Right lobe of liver (tissue), 6 donors: ENCODE measurements around the gene RIPK3. TPM values are rescaled to one million over a fixed set of nuclear protein-coding genes. Genes with fewer than 3 reads are reported as not detected.

ENCODE experiments used
- ATAC-seq, 4 donors: fragments of 200-7000 bp; cut with Tn5 transposase; one replicate each; pipeline ENCODE4 v1.9.1; 2020; ENCODE audit warnings: mild to moderate bottlenecking in 4 of 4, moderate library complexity in 4 of 4
- DNase-seq, 3 donors: peaks; one replicate each; pipeline ENCODE4 v3.0.0-alpha.2; 2020
- H3K27ac ChIP-seq, 3 donors: fragments of 200-600 bp; one replicate each; pipeline ENCODE4 v1.8.0; 2022
- H3K27me3 ChIP-seq, 2 donors: fragments of 200-600 bp; one replicate each; pipeline ENCODE4 v1.8.0; 2022
- H3K36me3 ChIP-seq, 4 donors: fragments of 200-600 bp; sonication (generic) in 1 of 4; one replicate each; pipeline versions ENCODE4 v1.5.1 to v1.8.0; 2017 to 2022; ENCODE audit warnings: control low read depth in 1 of 4
- H3K4me1 ChIP-seq, 4 donors: fragments of 200-600 bp; sonication (generic) in 1 of 4; one replicate each; pipeline versions ENCODE4 v1.5.1 to v1.8.0; 2017 to 2022; ENCODE audit warnings: control low read depth in 1 of 4
- H3K4me3 ChIP-seq, 3 donors: fragments of 200-600 bp; one replicate each; pipeline ENCODE4 v1.8.0; 2022
- H3K9me3 ChIP-seq, 4 donors: fragments of 200-600 bp; sonication (generic) in 1 of 4; one replicate each; pipeline versions ENCODE4 v1.5.1 to v1.8.0; 2017 to 2022; ENCODE audit warnings: control low read depth in 1 of 4
- CTCF ChIP-seq, 4 donors: fragments of 200-600 bp in 3 of 4; fragments of 450-650 bp in 1 of 4; IDR thresholded peaks; one replicate each; pipeline versions ENCODE4 v1.5.1 to v1.8.0; 2016 to 2022; ENCODE audit warnings: antibody characterized with exemption in 4 of 4, mild to moderate bottlenecking in 2 of 4
- POLR2A ChIP-seq: fragments of 450-650 bp; IDR thresholded peaks from one replicate; pipeline ENCODE4 v1.6.1; 2017; ENCODE audit warnings: antibody characterized with exemption, mild to moderate bottlenecking
- WGBS: methylation state at CpG from one replicate; pipeline ENCODE4 v1.1.6; 2018; ENCODE audit warnings: low coverage, low lambda C conversion rate; ENCODE audit not compliant: insufficient coverage; ENCODE audit errors: missing lambda C conversion rate; 5-methylcytosine and 5-hydroxymethylcytosine counted together
- intact Hi-C, 2 donors: fragments of 100-400 bp; cut with DNase I; formaldehyde crosslinking; loops; one replicate each; pipeline versions ENCODE4 v1.11.2 to v1.14.1; 2022
- total RNA-seq, 6 experiments: library from RNA; depleted of rRNA in 2 of 6; stranded (reverse); fragments of >200 nt in 2 of 6; fragmentation: NEBNext Ultra II Directional in 3 of 6; extraction: Animal tissue kit (Norgen Biotek cat#: 25700) in 3 of 6; gene quantifications; one replicate each; pipeline versions ENCODE4 v1.1.0 to v1.2.4, GENCODE V29; 2016 to 2023
- donor health status: DM: no; HTN: yes; CAD: no.
- donor health status: DM: no; HTN: no; CAD: no.
- donor health status: DM: no; HTN: no; CAD: no.
- donor health status: DM: no; HTN: yes; CAD: no.
- donor health status: DM: no; HTN: yes; CAD: no.

RIPK3 gene
- total RNA-seq, 6 experiments from 2014 or later, result 0.70 to 1.6 (median 0.90) TPM

- DNase-seq (no peak), ATAC-seq (no peak)
- no peak for TF ChIP-seq CTCF (IDR thresholded peaks at IDR 0.05)
- intact Hi-C loops, result no loop called here
- Histone ChIP-seq H3K27ac (no peak overlapping the region), H3K9me3 (no peaks in the 10 kb centered on the region), H3K36me3 (no peaks in the 10 kb centered on the region), H3K27me3 (no peaks in the 10 kb centered on the region), H3K4me3 (no peak overlapping the region), H3K4me1 (no peaks in the 10 kb centered on the region)
- WGBS, result 40% methylated on average over 1 of the region's 3 CpGs
Observed at GRCh38 chr14:24323341-24323740, 16.4 kb downstream of the RIPK3 start.

DNA sequence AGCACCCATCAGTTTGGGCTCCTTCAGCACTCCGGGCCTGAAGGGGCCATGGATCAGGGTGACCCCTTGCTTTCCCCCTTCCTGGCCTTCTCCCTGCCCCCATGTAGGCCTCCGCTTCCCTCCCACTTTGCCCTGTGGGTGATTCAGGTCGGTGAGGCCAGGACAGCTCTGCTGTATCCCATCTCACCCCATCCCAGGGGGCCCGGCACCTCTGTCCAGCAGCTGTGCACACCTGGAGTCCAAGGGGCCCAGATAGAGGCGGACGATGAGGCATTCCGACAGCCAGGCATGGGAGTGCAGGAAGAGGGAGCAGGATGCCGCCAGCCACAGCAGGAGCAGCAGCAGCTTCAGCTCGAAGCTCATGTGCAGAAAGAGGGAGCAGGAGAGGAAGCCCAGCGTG lies 17.1 kb downstream of the RIPK3 start:
- Histone ChIP-seq H3K36me3 (no peaks in the 10 kb centered on the region), H3K4me1 (no peaks in the 10 kb centered on the region), H3K4me3 (no peak overlapping the region), H3K27ac (no peak overlapping the region), H3K9me3 (no peaks in the 10 kb centered on the region), H3K27me3 (no peaks in the 10 kb centered on the region)
- 50% methylated on average over 3 of the region's 10 CpGs for WGBS
- no peak for TF ChIP-seq POLR2A
- no peak for TF ChIP-seq CTCF (IDR thresholded peaks at IDR 0.05)
- no peak for DNase-seq
- no peak for ATAC-seq
- intact Hi-C loops, result no loop called here

GRCh38 chr14:24321212-24321975 lies 18.4 kb downstream of the RIPK3 start:
- H3K4me3 ChIP-seq, result no peak overlapping the region
- TF ChIP-seq CTCF (IDR thresholded peaks at IDR 0.05) (no peak), POLR2A (no peak)
- no peaks in the 10 kb centered on the region for H3K9me3 ChIP-seq
- no peak for DNase-seq
- H3K27me3 ChIP-seq, result no peaks in the 10 kb centered on the region
- H3K36me3 ChIP-seq, result no peaks in the 10 kb centered on the region
- WGBS, result 73% methylated on average over 9 of the region's 14 CpGs
- H3K27ac ChIP-seq, result no peak overlapping the region
- no peak for ATAC-seq
- intact Hi-C loops, result no loop called here
- peaks cover 0 to under 1% (median 0%) of the 10 kb centered on the region in 4 donors for H3K4me1 ChIP-seq

DNA sequence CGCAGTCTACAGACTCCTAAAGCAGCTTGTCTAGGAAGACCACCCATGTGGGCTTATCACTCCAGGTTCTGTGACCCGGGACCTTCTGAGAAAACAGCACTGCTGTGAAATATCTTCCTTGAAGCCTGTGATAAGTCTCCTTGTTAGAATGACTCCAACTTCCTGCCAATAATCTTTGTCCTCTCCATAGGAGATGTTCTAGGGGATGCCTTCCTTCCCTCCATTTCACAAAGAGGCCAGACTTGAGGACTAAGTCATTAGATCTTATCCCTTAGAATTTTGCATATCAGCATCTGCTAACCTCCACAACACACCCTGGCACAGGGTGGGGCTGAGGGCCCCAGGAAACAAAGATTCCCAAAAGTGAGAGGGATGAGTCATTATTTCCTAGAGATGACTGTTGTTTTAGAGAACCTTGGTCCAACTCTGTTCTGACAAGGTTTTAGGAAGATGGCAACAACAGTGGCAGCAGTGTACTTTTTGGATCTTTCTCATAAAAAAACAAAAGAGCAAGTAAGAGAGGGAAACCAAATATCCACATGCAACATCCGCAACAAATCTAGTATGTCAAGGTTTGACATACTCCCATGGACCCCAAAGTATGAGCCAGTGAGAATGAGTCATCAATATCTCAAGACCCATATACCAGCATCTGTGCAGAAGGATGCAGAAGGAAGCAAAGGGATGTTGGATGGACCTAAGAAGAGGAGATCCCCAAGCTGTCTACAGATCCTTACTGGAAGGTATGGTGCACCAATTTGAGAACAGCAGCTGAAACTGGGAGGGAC lies 22.5 kb downstream of the RIPK3 start:
- WGBS, result 100% methylated on average over 2 of the region's 3 CpGs
- Histone ChIP-seq H3K4me1 (peaks cover 0 to 13% (median 0%) of the 10 kb centered on the region in 4 donors), H3K27ac (no peak overlapping the region), H3K9me3 (no peaks in the 10 kb centered on the region), H3K36me3 (no peaks in the 10 kb centered on the region), H3K4me3 (no peak overlapping the region), H3K27me3 (no peaks in the 10 kb centered on the region)
- ATAC-seq (peak in 1 of 4 donors; percentile 3), DNase-seq (no peak)
- intact Hi-C loops, result no loop called here
- TF ChIP-seq CTCF (IDR thresholded peaks at IDR 0.05) (no peak), POLR2A (no peak)
